SU-DHL-6 (cell line): ENCODE measurements around the gene PDZRN3.

Experiments
- H2AFZ ChIP-seq: fragments of 200-600 bp; sonication (generic); 2 replicates; pipeline ENCODE4 v1.6.1; 2014; ENCODE audit warnings: low read depth, mild to moderate bottlenecking, moderate library complexity, mixed read lengths, antibody characterized with exemption, low read length; ENCODE audit not compliant: severe bottlenecking
- H3F3A ChIP-seq: fragments of 200-600 bp; shearing (Covaris generic); 2 replicates; pipeline ENCODE4 v1.6.0; 2016; ENCODE audit warnings: antibody characterized with exemption, mild to moderate bottlenecking; ENCODE audit not compliant: insufficient read depth
- H3K27ac ChIP-seq: fragments of 200-600 bp; sonication (generic); 2 replicates; pipeline ENCODE4 v1.5.1; 2016; ENCODE audit warnings: low read depth, mild to moderate bottlenecking, low read length, moderate library complexity, mixed read lengths
- H3K27me3 ChIP-seq: fragments of 200-600 bp; sonication (generic), shearing (Covaris generic); 2 replicates; pipeline ENCODE4 v1.6.0; 2014; ENCODE audit warnings: mild to moderate bottlenecking, low read length
- H3K36me3 ChIP-seq: fragments of 200-600 bp; sonication (generic); 2 replicates; pipeline ENCODE4 v1.6.1; 2014; ENCODE audit warnings: mild to moderate bottlenecking, low read length, mixed read lengths
- H3K4me2 ChIP-seq: fragments of 300-600, 200-600 bp; shearing (Covaris generic), sonication (generic); 2 replicates; pipeline ENCODE4 v1.6.0; 2014; ENCODE audit warnings: low read length, low read depth, mild to moderate bottlenecking; ENCODE audit not compliant: poor library complexity, severe bottlenecking
- H3K4me3 ChIP-seq: fragments of 200-600 bp; sonication (generic); 2 replicates; pipeline ENCODE4 v1.5.1; 2014; ENCODE audit warnings: antibody characterized with exemption, low read length, mild to moderate bottlenecking, mixed read lengths; ENCODE audit not compliant: insufficient read depth, poor library complexity, severe bottlenecking
- H3K79me2 ChIP-seq: fragments of 200-600 bp; sonication (generic); 2 replicates; pipeline ENCODE4 v1.6.1; 2014; ENCODE audit warnings: mild to moderate bottlenecking, low read length, moderate library complexity; ENCODE audit not compliant: insufficient read depth
- H3K9ac ChIP-seq: fragments of 200-600 bp; sonication (generic); 2 replicates; pipeline ENCODE4 v1.7.0; 2014; ENCODE audit warnings: mild to moderate bottlenecking, low read length
- H3K9me2 ChIP-seq: fragments of 200-600 bp; sonication (generic); replicated peaks from 2 replicates; pipeline ENCODE4 v1.6.1; 2014; ENCODE audit warnings: low read length; ENCODE audit not compliant: insufficient read depth
- H3K9me3 ChIP-seq: fragments of 200-600 bp; sonication (generic); 2 replicates; pipeline ENCODE4 v1.6.1; 2014; ENCODE audit warnings: low read length, mixed read lengths; ENCODE audit not compliant: insufficient read depth
- H4K20me1 ChIP-seq: fragments of 200-600 bp; sonication (generic); 2 replicates; pipeline ENCODE4 v1.6.1; 2014; ENCODE audit warnings: low read depth, mild to moderate bottlenecking, antibody characterized with exemption, low read length, moderate library complexity, mixed read lengths
- EZH2phosphoT487 ChIP-seq: fragments of 200-600 bp; sonication (generic), shearing (Covaris generic); conservative IDR thresholded peaks from 2 replicates; pipeline ENCODE4 v1.6.1; 2018; ENCODE audit warnings: mild to moderate bottlenecking, antibody characterized with exemption, low read length, moderate library complexity, mixed read lengths
- TF ChIP-seq, protein P1 (sequence below): fragments of 200-600 bp; sonication (generic); IDR thresholded peaks from one replicate; pipeline ENCODE4 v1.5.1; 2017; ENCODE audit warnings: antibody characterized with exemption, mild to moderate bottlenecking, low read length, moderate library complexity; ENCODE audit not compliant: insufficient read depth, poor library complexity, severe bottlenecking

The PDZRN3 gene

DNA sequence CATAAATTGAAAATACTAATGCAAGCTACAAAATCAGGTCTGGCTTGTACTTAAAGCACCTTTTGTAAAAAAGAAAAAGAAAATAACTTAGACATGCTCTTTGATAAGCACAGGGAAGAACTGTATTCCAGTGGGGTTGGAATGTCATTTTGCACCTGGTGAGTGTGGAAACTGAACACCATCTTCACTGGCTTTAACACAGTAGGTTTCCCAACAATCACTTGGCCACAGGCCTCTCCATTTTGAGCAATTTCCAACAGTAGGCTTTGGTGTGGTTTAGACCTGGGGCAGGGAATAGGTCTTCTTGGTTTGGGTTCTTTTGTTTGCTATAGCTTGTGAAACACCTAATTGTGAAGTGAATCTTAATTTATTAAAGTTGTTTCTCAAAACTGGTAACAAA lies 18.9 kb downstream of the PDZRN3 start:
- Histone ChIP-seq H3K9me2 (no peaks in the 10 kb centered on the region), H3K27me3 (no peaks in the 10 kb centered on the region), H3F3A (no peaks in the 10 kb centered on the region), H3K9ac (no peak overlapping the region), H3K79me2 (no peaks in the 10 kb centered on the region), H3K4me2 (no peak overlapping the region), H3K36me3 (no peaks in the 10 kb centered on the region), H3K4me3 (no peak overlapping the region), H3K9me3 (no peaks in the 10 kb centered on the region), H4K20me1 (no peaks in the 10 kb centered on the region), H3K27ac (no peak overlapping the region), H2AFZ (no peak overlapping the region)
- TF ChIP-seq, protein P1, sequence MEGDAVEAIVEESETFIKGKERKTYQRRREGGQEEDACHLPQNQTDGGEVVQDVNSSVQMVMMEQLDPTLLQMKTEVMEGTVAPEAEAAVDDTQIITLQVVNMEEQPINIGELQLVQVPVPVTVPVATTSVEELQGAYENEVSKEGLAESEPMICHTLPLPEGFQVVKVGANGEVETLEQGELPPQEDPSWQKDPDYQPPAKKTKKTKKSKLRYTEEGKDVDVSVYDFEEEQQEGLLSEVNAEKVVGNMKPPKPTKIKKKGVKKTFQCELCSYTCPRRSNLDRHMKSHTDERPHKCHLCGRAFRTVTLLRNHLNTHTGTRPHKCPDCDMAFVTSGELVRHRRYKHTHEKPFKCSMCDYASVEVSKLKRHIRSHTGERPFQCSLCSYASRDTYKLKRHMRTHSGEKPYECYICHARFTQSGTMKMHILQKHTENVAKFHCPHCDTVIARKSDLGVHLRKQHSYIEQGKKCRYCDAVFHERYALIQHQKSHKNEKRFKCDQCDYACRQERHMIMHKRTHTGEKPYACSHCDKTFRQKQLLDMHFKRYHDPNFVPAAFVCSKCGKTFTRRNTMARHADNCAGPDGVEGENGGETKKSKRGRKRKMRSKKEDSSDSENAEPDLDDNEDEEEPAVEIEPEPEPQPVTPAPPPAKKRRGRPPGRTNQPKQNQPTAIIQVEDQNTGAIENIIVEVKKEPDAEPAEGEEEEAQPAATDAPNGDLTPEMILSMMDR = no peak
- TF ChIP-seq EZH2phosphoT487 = no peak

DNA sequence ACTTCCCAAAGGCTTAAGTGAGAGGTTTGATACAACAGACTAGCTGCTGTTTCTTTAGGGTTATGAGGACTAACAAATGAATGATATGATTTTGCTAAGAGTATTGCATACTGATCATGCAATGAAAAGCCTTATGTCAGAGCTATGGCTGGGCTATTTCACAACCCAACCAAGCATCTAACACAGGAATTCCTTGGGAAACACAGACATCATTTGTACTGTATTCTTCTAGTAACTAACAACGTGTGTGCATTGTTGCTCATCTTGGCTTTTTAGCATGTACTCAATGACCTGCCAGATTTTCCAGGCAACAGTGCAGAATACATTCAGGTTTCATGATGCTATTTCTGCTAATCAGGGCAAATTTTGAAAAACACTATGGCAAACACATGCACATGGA lies 19.3 kb downstream of the PDZRN3 start:
- TF ChIP-seq, protein P1 = no peak
- no peak for TF ChIP-seq EZH2phosphoT487
- Histone ChIP-seq H2AFZ (no peak overlapping the region), H3K9me3 (no peaks in the 10 kb centered on the region), H3K4me3 (no peak overlapping the region), H3F3A (no peaks in the 10 kb centered on the region), H3K4me2 (no peak overlapping the region), H3K9me2 (no peaks in the 10 kb centered on the region), H3K79me2 (no peaks in the 10 kb centered on the region), H4K20me1 (no peaks in the 10 kb centered on the region), H3K27me3 (no peaks in the 10 kb centered on the region), H3K36me3 (no peaks in the 10 kb centered on the region), H3K9ac (no peak overlapping the region), H3K27ac (no peak overlapping the region)

DNA sequence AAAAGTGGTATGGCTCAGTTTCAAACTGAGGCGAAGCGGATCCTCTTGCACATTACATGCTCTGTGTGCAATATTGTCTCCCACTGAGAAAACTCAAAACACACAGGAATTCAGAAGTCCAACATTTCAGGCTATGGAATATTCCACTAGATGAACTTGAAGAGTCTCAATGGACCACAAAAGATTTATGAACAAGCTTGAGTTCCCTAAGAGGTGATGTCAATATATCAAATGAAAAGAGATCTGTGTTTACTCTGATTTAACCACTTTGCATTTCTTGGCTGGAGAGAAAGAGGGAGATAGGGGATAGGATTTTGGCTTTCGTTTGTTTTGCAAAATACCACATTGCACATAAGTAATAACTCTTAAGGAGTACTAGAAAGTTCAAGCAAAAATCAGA lies 20.3 kb downstream of the PDZRN3 start:
- no peaks in the 10 kb centered on the region for H3F3A ChIP-seq
- H3K36me3 ChIP-seq = no peaks in the 10 kb centered on the region
- no peaks in the 10 kb centered on the region for H3K27me3 ChIP-seq
- H3K27ac ChIP-seq = no peak overlapping the region
- no peak overlapping the region for H3K9ac ChIP-seq
- H4K20me1 ChIP-seq = no peaks in the 10 kb centered on the region
- H2AFZ ChIP-seq = no peak overlapping the region
- H3K9me2 ChIP-seq = no peaks in the 10 kb centered on the region
- no peaks in the 10 kb centered on the region for H3K79me2 ChIP-seq
- no peak overlapping the region for H3K4me2 ChIP-seq
- no peak overlapping the region for H3K4me3 ChIP-seq
- TF ChIP-seq, protein P1 = no peak
- TF ChIP-seq EZH2phosphoT487 = no peak
- no peaks in the 10 kb centered on the region for H3K9me3 ChIP-seq
